Glutamatergic neuron (in vitro differentiated cells): Measurements from ENCODE around the gene FGF18. TPM values are rescaled to one million over a fixed set of nuclear protein-coding genes. Genes with fewer than 3 reads are reported as not detected.

Source experiments
- DNase-seq: peaks from one replicate; pipeline ENCODE4 v3.0.0; 2022
- H3K27ac Mint-ChIP-seq: one replicate; pipeline ENCODE4 v1.8.0; 2020; ENCODE audit warnings: mild to moderate bottlenecking, mixed read lengths, inconsistent platforms; ENCODE audit not compliant: unreplicated experiment
- H3K27me3 Mint-ChIP-seq: one replicate; pipeline ENCODE4 v1.8.0; 2020; ENCODE audit warnings: mild to moderate bottlenecking, moderate library complexity, mixed read lengths, inconsistent platforms; ENCODE audit not compliant: unreplicated experiment
- H3K36me3 Mint-ChIP-seq: one replicate; pipeline ENCODE4 v1.8.0; 2020; ENCODE audit warnings: mild to moderate bottlenecking, mixed read lengths, inconsistent platforms; ENCODE audit not compliant: unreplicated experiment
- H3K4me1 Mint-ChIP-seq: one replicate; pipeline ENCODE4 v1.8.0; 2020; ENCODE audit warnings: mild to moderate bottlenecking, low read depth, mixed read lengths, inconsistent platforms; ENCODE audit not compliant: unreplicated experiment
- H3K4me3 Mint-ChIP-seq: one replicate; pipeline ENCODE4 v1.8.0; 2020; ENCODE audit warnings: mild to moderate bottlenecking, mixed read lengths, inconsistent platforms; ENCODE audit not compliant: unreplicated experiment
- H3K9me3 Mint-ChIP-seq: one replicate; pipeline ENCODE4 v1.8.0; 2020; ENCODE audit warnings: mild to moderate bottlenecking, moderate library complexity, mixed read lengths, inconsistent platforms; ENCODE audit not compliant: unreplicated experiment
- total RNA-seq: library from RNA; stranded (reverse); fragmentation: NEBNext Ultra II Directional; extraction: Animal tissue kit (Norgen Biotek cat#: 25700); gene quantifications from one replicate; pipeline ENCODE4 v1.2.1, GENCODE V29; 2021; ENCODE audit not compliant: unreplicated experiment
- TF ChIP-seq, protein P1 (sequence below): fragments of 200-600 bp; sonication (generic); IDR thresholded peaks from one replicate; pipeline ENCODE4 v1.5.0; 2021; ENCODE audit not compliant: partially characterized antibody, unreplicated experiment

FGF18 gene
- total RNA-seq, 1 donor from 2014 or later, result 26.3 TPM

DNA sequence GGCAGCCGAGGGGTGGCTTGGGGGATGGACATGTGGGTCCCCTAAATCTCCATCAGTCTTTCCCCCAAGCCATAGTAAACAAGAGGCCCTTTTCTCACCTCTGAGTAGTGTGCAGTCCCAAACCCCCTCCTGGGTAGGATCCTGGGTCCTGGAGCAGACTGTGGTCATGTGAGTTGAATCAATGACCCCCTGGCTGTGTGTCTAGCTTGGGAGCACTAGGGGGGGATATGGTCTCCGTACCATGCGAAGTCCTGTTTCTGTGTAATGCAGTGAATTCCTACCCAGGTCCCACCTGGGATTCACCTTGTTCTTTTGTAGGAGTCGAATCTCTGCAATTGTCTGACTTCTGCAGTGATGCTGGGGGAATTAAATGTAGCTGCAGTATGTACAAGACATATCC lies 66.2 kb downstream of the FGF18 start:
- Mint-ChIP-seq H3K9me3 (peaks cover 13% of the 10 kb centered on the region), H3K36me3 (no peaks in the 10 kb centered on the region), H3K4me3 (no peak overlapping the region), H3K27me3 (peaks cover 12% of the 10 kb centered on the region), H3K4me1 (peaks cover 1% of the 10 kb centered on the region), H3K27ac (no peak overlapping the region)
- DNase-seq, result no peak
- TF ChIP-seq, protein P1, sequence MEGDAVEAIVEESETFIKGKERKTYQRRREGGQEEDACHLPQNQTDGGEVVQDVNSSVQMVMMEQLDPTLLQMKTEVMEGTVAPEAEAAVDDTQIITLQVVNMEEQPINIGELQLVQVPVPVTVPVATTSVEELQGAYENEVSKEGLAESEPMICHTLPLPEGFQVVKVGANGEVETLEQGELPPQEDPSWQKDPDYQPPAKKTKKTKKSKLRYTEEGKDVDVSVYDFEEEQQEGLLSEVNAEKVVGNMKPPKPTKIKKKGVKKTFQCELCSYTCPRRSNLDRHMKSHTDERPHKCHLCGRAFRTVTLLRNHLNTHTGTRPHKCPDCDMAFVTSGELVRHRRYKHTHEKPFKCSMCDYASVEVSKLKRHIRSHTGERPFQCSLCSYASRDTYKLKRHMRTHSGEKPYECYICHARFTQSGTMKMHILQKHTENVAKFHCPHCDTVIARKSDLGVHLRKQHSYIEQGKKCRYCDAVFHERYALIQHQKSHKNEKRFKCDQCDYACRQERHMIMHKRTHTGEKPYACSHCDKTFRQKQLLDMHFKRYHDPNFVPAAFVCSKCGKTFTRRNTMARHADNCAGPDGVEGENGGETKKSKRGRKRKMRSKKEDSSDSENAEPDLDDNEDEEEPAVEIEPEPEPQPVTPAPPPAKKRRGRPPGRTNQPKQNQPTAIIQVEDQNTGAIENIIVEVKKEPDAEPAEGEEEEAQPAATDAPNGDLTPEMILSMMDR, result no peak

DNA sequence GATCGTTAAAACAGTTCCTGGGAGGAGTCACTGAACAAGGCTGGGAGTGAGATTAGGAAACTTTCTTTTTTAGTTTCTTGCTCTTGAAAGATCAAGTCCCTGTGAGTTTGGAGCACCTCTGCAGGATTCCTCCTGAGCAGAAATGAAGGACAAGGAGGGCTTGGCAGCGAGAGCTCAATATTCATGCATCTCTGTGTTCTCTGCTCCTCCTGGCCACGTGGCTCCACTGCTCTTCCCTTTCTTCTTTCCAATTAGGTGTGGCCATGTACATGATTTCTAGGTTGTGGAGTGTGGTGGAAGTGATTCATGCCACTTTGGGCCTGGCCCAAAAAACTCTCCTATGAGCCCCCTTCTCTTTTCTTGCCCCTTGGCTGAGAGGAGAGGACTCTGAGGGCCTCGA lies 67.2 kb downstream of the FGF18 start:
- Mint-ChIP-seq H3K4me3 (no peak overlapping the region), H3K27ac (no peak overlapping the region), H3K36me3 (no peaks in the 10 kb centered on the region), H3K9me3 (peaks cover 13% of the 10 kb centered on the region), H3K4me1 (peaks cover 1% of the 10 kb centered on the region), H3K27me3 (peaks cover 12% of the 10 kb centered on the region)
- TF ChIP-seq, protein P1, result no peak
- no peak for DNase-seq

DNA sequence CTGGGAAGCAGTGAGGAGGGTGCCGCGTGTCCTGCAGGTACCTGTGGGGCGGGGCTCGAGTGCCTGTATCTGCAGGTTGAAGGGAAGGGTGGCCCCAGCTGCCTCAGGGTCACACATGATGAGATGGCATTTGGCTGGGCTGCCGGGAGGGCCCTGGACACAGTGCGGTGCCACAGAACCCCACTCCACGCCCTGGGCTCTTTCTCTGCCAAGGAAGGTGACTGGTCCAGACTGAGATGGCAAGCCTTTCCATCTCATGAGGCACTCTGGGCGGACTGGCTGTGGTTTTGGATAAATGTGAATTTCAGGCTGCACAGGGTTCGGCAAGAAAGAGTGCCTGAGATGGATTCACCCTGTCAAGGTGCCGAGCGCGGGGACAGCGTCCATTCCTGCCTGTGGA lies 69.4 kb downstream of the FGF18 start:
- TF ChIP-seq, protein P1, result no peak
- Mint-ChIP-seq H3K27ac (no peak overlapping the region), H3K4me1 (peaks cover 11% of the 10 kb centered on the region), H3K36me3 (no peaks in the 10 kb centered on the region), H3K4me3 (no peak overlapping the region), H3K27me3 (peaks cover 10% of the 10 kb centered on the region), H3K9me3 (peaks cover 16% of the 10 kb centered on the region)
- no peak for DNase-seq

DNA sequence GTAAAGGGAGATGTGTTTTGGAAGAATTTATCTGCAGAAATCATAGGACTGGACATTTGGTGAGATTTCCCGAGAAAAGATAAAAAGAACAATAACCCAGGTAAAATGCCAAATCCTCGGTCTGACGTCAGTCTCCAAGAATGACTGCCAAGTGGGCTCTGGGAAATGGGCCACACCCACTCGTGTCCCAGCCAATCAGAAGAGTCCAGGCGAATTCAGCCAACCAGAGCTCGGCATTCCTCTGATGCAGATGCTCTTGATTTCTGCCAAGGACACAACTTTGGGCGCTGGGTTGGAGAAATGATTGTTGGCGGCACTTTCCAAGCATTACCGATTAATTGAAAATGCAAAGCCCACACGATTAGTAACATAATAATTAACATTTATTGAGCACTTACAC lies 73.3 kb downstream of the FGF18 start:
- Mint-ChIP-seq H3K4me1 (peaks cover 21% of the 10 kb centered on the region), H3K27me3 (peaks cover 10% of the 10 kb centered on the region), H3K27ac (peak overlapping the region; percentile 68), H3K36me3 (no peaks in the 10 kb centered on the region), H3K9me3 (peaks cover 3% of the 10 kb centered on the region), H3K4me3 (no peak overlapping the region)
- DNase-seq, result peak; percentile 33
- TF ChIP-seq, protein P1, result no peak

DNA sequence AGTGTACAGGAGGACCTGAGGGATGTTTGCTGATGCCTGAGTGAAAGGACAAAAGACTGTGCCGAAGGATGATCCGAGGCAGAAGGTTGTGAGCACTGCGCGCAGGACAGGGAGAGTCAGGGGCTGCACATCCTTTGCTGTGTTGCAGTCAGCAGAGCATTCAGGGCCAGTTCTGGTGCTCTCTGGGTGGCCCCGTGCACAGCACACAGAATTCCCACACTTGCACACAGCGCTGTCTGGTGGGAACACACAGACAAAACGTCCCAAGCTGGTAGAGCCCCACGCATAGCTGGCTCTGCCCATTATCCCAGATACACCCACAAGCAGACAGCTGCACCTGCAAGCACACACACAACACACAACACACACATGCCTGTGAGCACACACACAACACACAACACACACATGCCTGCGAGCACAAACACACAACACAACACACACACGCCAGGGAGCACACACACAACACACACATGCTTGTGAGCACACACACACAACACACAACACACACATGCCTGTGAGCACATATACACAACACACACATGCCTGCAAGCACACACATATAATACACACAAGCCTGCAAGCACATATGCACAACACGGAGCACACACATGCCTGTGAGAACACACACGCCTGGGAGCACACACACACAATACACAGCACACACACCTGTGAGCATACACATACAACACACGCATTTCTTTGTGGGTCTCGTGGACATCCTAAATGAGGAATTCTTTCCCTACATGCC lies 74.4 kb downstream of the FGF18 start:
- Mint-ChIP-seq H3K27me3 (peaks cover 10% of the 10 kb centered on the region), H3K9me3 (peaks cover 3% of the 10 kb centered on the region), H3K36me3 (no peaks in the 10 kb centered on the region), H3K4me1 (peaks cover 22% of the 10 kb centered on the region), H3K4me3 (peak overlapping the region; percentile 27), H3K27ac (peak overlapping the region; percentile 96)
- TF ChIP-seq, protein P1, result no peak
- DNase-seq, result peak; percentile 47
